Measurements from ENCODE around the gene PRM2.

DNA sequence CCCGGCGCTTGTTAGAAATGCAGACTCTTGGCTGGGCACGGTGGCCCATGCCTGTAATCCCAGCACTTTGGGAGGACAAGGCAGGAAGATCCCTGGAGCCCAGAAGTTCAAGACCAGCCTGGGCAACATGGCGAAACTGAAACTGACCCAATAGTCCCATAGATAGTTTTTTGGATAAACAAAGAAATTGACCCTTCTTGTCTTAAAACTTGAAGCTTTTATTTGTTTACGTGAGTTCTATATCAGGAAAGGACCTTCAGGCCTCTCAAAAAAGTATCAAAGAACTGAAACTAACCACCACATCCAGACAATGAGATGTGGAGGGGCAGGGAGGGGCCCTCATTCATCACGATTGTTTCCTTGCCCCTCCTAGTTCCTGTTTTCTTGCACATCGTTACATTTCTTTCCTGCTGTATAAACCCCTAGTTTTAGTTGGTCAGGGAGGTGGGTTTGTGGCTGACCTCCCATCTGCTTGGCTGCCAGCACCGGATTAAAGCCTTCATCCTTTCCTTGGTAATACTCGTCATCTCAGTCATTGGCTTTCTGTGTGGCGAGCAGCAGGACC lies 34.8 kb upstream of the PRM2 start:
- no peak for TF ChIP-seq POLR2AphosphoS5 (IDR thresholded peaks at IDR 0.05; ENCODE audit: low read depth)
- TF ChIP-seq CTCF (IDR thresholded peaks at IDR 0.05; ENCODE audit: insufficient read depth, low read length) = no peak
- TF ChIP-seq REST (IDR thresholded peaks at IDR 0.05; ENCODE audit: insufficient replicate concordance, low read depth) = no peak

Measured in HL-60 (cell line).